WTC11 (cell line): ENCODE measurements around the gene STK32A.
A peak's percentile ranks its signal among the peaks of the same experiment; 100 is the strongest.

ENCODE experiments used
- CTCF ChIP-seq: fragments of 200-600 bp; IDR thresholded peaks from 2 replicates; pipeline ENCODE4 v1.8.0; 2022; ENCODE audit warnings: antibody characterized with exemption
- ELF4 ChIP-seq: sonication (generic); formaldehyde crosslinking; IDR thresholded peaks from 2 replicates; pipeline ENCODE4 v1.8.1; 2022; ENCODE audit warnings: low read depth, mild to moderate bottlenecking, moderate library complexity, missing genetic modification reagents
- ESRRA ChIP-seq: sonication (generic); formaldehyde crosslinking; IDR thresholded peaks from 2 replicates; pipeline ENCODE4 v1.8.1; 2022; ENCODE audit warnings: mild to moderate bottlenecking, missing genetic modification reagents, borderline replicate concordance
- JUN ChIP-seq: sonication (generic); formaldehyde crosslinking; IDR thresholded peaks from 2 replicates; pipeline ENCODE4 v1.8.0; 2023; ENCODE audit warnings: mild to moderate bottlenecking, missing genetic modification reagents
- NR2C2 ChIP-seq: sonication (generic); formaldehyde crosslinking; IDR thresholded peaks from 2 replicates; pipeline ENCODE4 v1.8.0; 2022; ENCODE audit warnings: mild to moderate bottlenecking, missing genetic modification reagents
- SP1 ChIP-seq: sonication (generic); formaldehyde crosslinking; conservative IDR thresholded peaks from 2 replicates; pipeline ENCODE4 v1.8.1; 2022; ENCODE audit warnings: missing genetic modification reagents
- TCF7 ChIP-seq: sonication (generic); formaldehyde crosslinking; IDR thresholded peaks from 2 replicates; pipeline ENCODE4 v1.8.0; 2022; ENCODE audit warnings: mild to moderate bottlenecking, low read depth, missing genetic modification reagents, moderate library complexity
- TP53 ChIP-seq: sonication (generic); formaldehyde crosslinking; IDR thresholded peaks from 2 replicates; pipeline ENCODE4 v1.8.1; 2023; ENCODE audit warnings: mild to moderate bottlenecking, missing genetic modification reagents
- USF1 ChIP-seq: sonication (generic); formaldehyde crosslinking; IDR thresholded peaks from 2 replicates; pipeline ENCODE4 v1.8.0; 2022; ENCODE audit warnings: mild to moderate bottlenecking, missing genetic modification reagents
- ZNF121 ChIP-seq: sonication (generic); formaldehyde crosslinking; IDR thresholded peaks from 2 replicates; pipeline ENCODE4 v1.8.0; 2023; ENCODE audit warnings: missing genetic modification reagents
- TF ChIP-seq, protein P1 (sequence below): fragments of 250-450 bp; sonication (Bioruptor Pico); IDR thresholded peaks from 2 replicates; pipeline ENCODE4 v2.1.2; 2022; ENCODE audit warnings: mild to moderate bottlenecking, moderate library complexity
- TF ChIP-seq, protein P2 (sequence below): sonication (generic); formaldehyde crosslinking; IDR thresholded peaks from 2 replicates; pipeline ENCODE4 v1.8.1; 2022; ENCODE audit warnings: low read depth, mild to moderate bottlenecking, moderate library complexity, missing genetic modification reagents, borderline replicate concordance

DNA sequence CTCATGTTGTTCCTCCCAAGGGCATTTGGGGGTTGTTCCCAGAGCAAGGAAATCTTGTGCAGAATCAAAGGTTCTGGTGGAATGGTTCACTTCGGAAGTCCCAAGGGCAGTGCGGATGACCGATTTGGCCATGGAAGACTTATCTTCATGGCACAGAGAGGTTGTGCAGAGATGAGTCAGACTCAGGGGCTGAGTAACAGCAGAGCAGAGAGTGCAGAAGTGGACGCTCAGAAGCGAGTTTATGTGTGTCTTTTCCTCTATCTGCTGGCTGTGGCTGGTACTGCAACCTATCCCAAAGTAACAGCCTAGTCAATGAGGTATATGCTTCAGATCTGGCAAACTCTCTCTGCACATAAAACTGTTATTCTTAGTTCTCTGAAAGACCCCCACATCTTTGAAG is 157.0 kb downstream of the STK32A start:
- TF ChIP-seq, protein P1, sequence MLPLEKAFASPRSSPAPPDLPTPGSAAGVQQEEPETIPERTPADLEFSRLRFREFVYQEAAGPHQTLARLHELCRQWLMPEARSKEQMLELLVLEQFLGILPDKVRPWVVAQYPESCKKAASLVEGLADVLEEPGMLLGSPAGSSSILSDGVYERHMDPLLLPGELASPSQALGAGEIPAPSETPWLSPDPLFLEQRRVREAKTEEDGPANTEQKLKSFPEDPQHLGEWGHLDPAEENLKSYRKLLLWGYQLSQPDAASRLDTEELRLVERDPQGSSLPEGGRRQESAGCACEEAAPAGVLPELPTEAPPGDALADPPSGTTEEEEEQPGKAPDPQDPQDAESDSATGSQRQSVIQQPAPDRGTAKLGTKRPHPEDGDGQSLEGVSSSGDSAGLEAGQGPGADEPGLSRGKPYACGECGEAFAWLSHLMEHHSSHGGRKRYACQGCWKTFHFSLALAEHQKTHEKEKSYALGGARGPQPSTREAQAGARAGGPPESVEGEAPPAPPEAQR (CRISPR knock-in tag), result no peak
- TF ChIP-seq TCF7 (no peak), CTCF (peak; percentile 43; the same call in 1 of the 2 replicates), ELF4 (CRISPR knock-in tag) (no peak), USF1 (CRISPR knock-in tag) (no peak), SP1 (CRISPR knock-in tag) (no peak), ZNF121 (CRISPR knock-in tag) (no peak), JUN (CRISPR knock-in tag) (no peak), ESRRA (CRISPR knock-in tag) (no peak), TP53 (no peak), NR2C2 (CRISPR knock-in tag) (no peak)
- TF ChIP-seq, protein P2, sequence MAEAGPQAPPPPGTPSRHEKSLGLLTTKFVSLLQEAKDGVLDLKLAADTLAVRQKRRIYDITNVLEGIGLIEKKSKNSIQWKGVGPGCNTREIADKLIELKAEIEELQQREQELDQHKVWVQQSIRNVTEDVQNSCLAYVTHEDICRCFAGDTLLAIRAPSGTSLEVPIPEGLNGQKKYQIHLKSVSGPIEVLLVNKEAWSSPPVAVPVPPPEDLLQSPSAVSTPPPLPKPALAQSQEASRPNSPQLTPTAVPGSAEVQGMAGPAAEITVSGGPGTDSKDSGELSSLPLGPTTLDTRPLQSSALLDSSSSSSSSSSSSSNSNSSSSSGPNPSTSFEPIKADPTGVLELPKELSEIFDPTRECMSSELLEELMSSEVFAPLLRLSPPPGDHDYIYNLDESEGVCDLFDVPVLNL (CRISPR knock-in tag), result no peak
